Endothelial cell of hepatic sinusoid (primary cell): ENCODE measurements around the gene IL1R2.

Experiments
- in situ Hi-C: cut with HindIII; loops from 2 replicates; pipeline ENCODE4 v1.10.0; 2017; ENCODE audit warnings: low sequenced_read_pairs

IL1R2 gene, protein sequence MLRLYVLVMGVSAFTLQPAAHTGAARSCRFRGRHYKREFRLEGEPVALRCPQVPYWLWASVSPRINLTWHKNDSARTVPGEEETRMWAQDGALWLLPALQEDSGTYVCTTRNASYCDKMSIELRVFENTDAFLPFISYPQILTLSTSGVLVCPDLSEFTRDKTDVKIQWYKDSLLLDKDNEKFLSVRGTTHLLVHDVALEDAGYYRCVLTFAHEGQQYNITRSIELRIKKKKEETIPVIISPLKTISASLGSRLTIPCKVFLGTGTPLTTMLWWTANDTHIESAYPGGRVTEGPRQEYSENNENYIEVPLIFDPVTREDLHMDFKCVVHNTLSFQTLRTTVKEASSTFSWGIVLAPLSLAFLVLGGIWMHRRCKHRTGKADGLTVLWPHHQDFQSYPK

DNA sequence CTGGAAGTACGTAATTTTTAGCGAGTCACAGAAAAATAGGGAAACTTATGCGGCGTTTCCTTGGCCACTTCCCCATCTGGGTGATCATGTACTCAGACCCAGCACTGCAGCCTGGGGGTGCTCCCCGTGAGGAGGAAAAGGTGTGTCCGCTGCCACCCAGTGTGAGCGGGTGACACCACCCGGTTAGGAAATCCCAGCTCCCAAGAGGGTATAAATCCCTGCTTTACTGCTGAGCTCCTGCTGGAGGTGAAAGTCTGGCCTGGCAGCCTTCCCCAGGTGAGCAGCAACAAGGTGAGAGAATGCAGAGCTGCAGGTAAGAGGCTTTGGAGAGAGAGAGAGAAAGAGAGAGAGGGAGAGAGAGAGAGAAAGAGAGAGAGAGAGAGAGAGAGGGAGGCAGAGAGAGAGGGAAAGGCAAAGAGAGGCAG, at the start of gene IL1R2:
Gene IL1R2, plus strand, starts transcription at position 240 of the 425 bp plus-strand sequence. CDS start 16,616 bp downstream, outside the sequence.
- in situ Hi-C loops = no loop called here

DNA sequence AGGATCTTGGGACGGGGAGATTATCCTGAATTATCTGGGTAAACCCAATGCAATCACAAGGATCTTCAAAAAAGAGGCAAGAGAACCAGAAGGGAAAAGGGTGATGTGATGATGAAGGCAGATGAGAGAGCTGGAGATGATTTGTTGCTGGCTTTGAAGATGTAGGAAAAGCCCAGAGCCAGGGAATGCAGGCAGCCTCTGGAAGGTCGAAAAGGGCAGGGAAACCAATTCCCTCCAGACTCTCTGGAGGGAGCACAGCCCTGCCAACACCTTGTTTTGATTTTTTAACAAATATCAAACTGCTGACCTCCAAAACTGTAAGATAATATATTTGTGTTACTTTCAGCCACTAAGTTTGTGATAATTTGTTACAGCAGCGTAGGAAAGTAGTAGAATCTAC, 48.9 kb upstream of the IL1R2 start:
- in situ Hi-C loops = no loop called here

DNA sequence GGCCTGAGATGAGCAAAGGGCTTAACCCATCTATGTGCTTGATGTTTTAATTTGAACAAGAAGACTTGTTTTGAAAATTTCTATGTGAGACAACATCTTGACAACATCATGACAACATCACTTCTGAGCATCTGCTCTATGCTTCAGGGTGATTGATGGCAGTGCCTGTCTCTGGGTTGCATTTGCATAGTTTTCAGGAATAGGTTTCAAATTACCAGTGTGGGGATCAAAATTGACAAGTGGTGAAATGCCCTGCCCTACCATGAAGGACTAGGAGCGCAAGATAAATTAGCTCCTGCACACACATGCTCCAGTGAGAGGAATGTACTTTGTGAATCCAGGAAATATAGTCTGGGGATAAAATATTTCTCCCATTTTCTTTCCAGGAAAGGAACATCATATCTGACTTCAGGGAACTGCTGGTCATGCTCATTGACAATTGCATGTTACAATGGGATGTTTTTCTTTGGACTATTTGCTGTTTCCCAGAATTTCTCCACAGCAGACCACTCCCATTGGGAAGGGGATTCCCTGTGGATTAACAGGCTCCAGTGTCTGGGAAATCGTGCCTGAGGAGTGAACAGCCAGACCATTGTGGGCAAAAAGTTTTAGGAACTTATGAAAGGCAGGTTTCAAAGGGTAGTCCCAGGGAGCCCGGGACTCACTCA, 45.3 kb upstream of the IL1R2 start:
- in situ Hi-C loops = no loop called here

DNA sequence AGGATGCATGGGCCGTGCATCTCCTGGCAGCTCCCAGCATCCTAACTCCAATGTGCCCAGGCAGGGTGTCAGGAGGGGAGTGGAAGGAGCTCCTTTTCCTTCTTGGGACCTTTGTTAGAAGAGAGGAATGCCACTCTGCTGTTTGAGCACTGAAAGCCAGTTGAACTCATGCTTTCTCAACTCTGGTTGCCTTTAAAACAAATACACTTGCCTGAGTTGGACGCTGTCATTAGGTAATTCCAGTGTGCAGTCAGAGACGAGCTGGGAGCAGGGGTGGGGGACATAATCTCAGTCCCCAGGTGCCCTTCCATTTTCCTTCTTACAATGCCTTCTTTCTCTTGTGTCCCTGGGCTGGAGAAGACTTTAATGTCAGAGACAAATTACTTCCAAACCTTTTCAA, 44.4 kb upstream of the IL1R2 start:
- in situ Hi-C loops = no loop called here

DNA sequence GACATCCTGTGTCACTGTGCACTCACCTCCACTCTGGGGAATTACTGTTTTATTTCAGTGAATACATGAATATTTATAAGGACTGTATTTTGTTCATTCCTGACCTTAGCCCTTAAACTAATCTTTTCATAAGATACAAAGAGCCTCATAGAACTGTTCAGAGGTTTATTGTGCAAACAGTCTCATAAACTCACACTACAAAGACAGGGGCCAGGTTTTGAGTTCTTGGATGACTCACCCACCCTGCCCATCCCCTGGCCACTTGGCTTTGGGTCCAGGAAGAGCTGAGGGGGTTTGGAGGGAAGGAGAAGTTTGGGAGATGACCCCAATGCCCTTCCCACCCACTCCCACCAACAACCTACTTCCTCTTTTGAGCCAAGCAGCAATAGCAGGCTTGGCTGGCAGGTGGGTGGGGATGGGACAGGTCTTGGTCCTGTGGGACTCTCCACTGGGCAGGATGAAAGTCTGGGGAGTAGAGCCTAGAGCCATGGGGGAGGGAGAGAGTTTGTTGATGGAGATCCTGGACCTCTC, 43.1 kb upstream of the IL1R2 start:
- in situ Hi-C loops = no loop called here

DNA sequence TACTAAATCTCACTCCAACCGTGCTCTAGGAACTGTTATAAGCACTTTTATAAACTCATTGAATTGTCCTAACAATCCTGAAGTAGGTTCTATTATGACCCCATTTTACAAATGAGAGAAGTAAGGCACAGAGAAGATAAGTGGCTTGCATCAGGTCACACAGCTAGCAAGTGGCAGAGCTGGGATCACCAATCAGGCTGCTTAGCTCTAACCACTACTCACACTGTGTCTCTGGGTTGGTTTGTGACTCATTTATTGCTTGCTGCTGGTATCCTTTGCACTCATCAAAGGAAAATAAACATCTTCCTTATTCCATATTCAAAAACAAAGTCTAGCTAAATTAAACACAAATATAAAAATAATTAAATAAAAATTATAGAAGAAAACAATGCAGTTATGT, 42.5 kb upstream of the IL1R2 start:
- in situ Hi-C loops = no loop called here

DNA sequence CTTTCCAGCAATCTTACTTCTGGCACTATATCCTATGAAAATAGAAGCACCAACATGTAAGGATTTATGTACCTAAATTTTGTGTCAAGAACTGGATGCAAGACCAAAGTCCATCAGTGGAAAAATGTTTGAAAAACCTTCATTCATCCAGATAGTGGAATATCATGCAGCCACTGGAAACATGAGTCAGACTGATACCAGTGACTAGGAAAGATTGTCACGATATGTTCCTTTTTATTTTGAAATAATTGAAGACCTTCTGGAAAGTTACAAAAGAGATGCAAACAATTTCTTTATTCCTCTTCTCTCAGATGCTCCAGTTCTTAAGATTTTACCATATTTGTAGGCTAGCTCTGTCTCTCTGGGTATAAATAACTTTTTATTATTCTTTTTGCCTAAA, 40.5 kb upstream of the IL1R2 start:
- in situ Hi-C loops = no loop called here

DNA sequence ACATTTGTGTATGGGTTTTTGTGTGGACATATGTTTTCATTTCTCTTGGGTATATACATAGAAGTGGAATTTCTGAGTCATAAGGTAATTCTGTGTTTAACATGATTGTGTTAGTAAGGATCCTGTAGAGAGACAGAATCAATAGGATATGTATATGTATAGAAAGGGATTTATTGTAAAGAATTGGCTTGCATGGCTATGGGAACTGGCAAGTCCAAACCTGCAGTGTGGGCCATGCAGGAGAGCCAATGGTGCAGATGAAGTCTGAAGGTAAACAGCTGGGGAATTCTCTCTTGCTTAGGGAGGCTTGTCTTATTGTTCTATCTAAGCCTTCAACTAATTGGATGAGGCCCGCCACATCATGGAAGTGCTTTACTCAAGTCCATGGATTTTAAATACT, 39.2 kb upstream of the IL1R2 start:
- in situ Hi-C loops = no loop called here

DNA sequence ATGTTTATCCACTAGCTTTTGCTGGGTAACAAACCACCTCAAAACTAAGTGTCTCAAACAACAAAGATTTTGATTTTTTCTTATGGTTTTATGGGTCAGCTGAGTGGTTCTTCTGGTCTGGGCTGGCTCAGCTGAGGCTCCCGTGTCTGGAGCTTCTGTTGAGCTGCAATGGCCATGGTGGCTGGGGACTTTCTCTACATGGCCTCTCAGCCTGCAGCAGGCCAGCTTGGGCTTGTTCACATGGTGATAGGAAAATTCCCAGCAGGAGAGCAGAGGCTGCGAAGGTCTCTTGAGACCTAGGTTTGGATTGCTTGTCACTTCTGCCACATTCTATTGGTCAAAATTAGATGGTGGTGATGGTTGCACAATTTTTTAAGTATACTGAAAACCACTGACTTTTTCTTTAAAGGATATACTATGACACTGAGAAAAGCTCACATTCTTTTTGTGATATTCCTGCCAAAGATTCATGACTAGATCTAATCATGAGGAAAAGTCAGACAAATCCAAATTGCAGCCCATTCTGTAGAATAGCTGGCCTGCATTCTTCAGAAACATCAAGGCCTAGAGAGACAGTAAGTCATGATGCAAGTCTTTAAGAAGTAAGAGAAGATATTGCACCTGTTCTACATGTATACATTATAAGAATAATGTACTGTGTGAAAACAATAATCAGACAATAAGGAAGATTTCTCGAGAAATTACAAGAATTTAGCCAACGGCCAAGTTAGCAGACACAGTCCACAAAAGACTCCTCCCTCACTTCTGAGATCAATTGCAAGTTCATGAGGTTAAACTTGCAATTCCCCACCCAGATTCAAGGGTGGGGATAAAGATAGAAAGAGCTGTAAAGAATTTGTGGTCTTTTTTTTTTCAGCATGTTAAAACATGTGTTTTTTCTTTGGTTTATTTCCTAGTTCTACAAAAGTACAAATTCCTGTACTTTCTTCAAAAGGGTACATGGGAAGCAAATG, 35.0 kb upstream of the IL1R2 start:
- in situ Hi-C loops = no loop called here

DNA sequence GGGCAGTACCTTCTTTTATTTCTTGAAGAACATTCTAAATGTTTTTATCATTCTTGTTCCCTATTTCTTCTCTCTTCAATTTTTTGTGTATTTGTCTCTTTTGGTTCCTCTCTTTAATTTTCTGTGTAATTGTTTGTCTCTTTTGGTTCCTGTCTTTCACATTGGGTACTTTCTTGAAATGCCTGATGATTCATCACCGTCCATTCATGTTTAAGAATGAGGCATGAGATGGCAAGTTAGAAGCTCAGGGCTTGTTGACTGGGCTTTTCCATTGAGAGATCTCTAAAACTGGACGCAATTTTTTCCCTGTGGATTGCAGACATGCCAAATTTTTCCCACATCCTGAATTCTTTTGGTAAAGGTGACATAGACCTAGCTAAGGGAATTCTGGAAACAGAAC, 33.7 kb upstream of the IL1R2 start:
- in situ Hi-C loops = no loop called here

DNA sequence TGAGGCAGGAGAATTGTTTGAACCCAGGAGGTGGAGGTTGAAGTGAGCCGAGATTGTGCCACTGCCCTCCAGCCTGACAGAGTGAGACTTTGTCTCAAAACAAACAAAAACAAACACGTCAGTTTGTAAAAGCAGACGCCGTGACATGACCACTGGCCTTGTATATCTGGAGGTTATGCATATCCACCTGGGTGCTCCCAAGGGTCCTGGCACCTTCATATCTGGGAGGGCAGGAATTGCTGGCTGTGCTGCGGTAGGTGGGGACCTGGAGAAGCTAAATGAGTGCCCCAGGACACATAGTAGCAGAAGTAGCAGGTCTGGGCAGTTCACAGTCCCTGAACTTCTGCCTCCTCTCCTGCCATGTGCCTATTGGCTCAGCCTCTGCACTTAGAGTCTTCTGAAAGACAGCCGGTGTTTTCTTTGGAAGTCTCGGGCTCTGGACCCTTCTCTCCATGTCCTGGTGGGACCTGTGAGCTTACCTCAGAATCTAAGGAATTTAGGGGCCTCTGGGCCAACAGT, 30.9 kb upstream of the IL1R2 start:
- in situ Hi-C loops = no loop called here

DNA sequence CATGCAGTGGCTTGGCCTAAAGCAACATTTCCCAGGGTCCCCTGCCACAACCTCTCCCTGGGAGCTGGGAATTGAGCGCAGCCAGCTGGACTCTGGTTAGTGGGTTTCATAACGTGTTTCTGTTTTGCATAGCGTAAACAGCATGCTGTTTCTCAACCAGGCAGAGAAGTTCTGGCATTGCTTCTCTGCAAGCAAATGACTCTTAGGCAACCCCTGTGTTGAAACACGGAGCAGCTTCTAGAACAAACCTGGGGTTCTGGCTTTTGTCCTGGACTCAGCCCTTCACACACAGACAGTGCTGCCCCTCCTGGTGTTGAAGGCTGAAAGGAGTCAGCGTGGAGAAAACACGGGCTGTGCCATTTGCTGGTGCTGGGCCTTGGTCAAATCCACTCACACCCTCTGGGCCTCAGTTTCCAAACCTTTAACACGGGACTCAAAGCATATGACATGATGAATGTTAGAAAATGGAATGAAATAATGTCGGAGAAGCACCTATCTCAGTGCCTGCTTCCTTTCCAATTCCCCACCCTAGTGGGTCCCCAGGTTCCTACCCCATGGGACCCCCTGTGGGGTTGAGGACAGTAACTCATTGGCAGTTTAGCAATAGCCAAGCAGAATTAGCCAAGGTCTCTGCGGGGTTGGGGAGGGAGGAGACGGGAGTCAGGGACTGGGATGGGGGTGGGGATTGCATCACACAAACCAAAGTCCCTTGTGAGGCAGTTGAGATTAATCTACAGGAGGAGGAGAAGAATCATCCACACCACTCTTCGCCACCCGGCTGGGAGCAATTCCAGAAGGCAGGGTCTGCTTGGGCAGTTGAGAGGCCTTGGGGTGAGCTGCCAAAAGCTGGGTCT, 30.2 kb upstream of the IL1R2 start:
- in situ Hi-C loops = no loop called here

DNA sequence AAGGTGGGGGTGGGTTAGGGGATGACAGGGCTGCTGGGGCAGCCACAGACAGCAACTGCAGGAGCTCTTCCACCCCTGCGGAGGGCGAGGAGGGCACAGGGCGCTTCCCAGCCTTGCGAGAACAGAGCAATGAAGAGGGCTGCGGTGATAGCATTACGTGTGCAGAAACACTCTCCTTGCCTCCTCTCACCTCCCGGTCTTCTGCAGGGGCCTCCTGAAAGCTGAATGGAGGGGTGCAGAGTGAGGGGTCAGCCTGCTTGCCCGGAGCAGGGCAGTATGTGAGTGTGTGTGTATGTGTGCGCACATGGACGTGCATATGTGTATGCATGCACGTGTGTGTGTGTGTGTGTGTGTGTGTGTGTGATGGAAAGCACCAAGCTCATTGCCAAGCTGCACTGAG, 29.5 kb upstream of the IL1R2 start:
- in situ Hi-C loops = no loop called here

DNA sequence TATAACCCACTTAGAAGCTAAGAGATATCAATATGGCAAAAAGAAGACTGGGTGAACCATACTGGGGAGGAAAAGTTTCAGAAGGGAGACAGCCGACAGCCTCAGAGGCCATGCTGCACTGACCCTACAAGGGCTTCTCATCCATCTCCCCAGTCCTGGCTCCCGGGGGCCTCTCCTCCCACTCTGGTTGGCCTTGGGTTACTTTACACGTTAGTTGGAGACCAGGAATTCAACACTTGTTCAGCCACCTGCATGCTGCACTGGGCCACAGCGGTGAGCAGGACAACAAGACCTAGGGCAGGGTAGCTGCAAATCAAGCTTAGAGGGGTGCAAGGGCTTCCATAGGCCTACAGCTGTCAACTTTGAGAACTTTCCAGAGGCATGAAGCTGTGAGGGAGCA, 28.6 kb upstream of the IL1R2 start:
- in situ Hi-C loops = no loop called here

DNA sequence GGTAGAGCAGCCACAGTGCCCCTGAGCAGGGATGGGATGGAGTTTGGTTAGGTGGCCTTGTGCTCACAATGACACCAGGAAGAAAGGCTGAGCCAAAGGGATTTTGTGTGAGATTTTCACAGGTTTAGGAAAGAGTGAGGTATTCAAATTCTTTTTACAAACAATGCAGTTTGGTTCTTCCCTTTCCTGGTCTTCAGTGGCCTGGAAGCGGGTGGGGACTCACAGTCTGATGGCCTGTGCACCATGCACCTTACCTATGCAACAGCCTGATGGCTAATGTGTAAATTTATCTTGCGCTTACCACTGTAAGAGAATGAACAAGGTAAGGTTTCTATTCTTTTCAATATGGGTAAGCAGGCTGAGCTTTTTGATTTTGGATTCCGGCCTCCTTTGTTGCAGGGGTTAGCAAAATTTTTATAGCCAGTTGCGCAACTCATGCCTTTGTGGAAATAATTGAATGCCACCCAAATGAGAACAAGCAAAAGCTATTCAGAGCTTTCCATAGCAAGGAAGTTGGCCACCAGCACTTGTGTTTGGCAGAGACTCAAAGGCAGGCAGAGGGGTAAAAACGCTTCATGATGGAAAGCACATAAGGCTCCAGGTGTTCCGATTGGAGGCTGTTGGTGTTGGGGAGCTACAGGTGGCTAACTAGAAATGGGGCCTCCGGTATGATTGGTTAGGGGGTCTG, 23.8 kb upstream of the IL1R2 start:
- in situ Hi-C loops = no loop called here

DNA sequence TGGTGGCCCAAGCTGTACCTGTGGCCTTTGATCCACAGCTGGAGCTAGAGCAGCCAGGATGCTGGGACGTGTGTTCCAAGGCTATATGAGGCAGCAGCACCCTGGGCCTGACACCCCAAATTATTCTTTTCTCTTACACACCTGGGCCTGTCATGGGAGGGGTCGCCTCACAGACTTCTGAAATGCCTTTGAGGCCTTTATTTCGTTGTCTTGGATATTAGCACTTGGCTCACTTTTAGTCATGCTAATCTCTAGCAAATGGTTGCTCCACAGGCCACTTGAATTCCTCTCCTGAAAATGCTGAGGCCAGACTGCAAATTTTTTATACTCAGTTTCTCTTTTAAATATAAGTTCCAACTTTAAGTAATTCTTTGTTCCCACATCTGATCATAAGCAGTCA, 22.0 kb upstream of the IL1R2 start:
- in situ Hi-C loops = no loop called here

DNA sequence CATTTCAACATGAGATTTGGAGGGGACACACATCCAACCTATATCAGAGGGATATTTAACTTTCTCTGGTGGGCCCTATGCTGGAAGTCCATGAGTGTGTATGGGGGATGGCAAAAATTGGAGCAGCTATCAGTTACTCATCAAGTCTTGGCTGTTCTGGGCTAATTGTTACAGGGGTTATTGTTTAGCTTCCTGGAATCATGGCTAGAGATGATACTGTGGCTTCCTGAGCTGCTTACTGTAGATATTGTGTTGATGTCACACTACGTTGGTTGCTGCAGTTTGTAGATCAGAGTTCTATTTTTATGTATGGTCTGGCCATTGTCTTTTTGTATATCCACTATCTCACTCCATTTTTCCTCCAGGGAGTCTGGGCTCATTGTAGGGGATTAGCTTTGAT, 20.9 kb upstream of the IL1R2 start:
- in situ Hi-C loops = no loop called here

DNA sequence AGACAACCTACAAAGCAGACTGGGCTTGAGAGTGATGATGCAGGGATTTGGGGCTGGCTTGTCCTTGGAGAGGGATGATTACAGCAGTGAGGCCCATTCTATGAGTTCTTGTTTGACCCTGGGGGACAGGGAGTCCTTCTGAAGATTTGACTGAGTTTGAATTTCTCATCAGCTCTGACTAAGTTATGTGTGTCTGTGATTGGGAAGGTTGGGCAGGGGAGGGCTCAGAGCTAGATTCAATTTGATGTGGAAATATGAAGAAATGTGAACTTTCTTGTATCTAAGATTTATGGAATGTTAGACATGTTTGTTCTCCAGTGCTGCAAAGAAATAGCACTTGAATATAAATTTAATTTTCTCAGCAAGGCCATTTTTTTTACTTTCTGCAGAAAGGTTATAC, 19.9 kb upstream of the IL1R2 start:
- in situ Hi-C loops = no loop called here
